WTC11 (cell line): ENCODE results near the gene MTOR.
"Not testable (repeated sequence)": the region's sequence is repeated elsewhere in the genome, so short reads cannot be mapped to it uniquely, and the experiment has no call there.

Experiments
- CREB1 ChIP-seq: sonication (generic); formaldehyde crosslinking; IDR thresholded peaks from 2 replicates; pipeline ENCODE4 v1.8.0; 2023; ENCODE audit warnings: mild to moderate bottlenecking, missing genetic modification reagents
- CTCF ChIP-seq: fragments of 200-600 bp; IDR thresholded peaks from 2 replicates; pipeline ENCODE4 v1.8.0; 2022; ENCODE audit warnings: antibody characterized with exemption
- ESRRA ChIP-seq: sonication (generic); formaldehyde crosslinking; IDR thresholded peaks from 2 replicates; pipeline ENCODE4 v1.8.1; 2022; ENCODE audit warnings: mild to moderate bottlenecking, missing genetic modification reagents, borderline replicate concordance
- ZNF423 ChIP-seq: fragments of 250-450 bp; sonication (Bioruptor Pico); IDR thresholded peaks from 2 replicates; pipeline ENCODE4 v2.1.2; 2022; ENCODE audit warnings: mild to moderate bottlenecking, moderate library complexity
- TF ChIP-seq, protein P1 (sequence below): sonication (generic); formaldehyde crosslinking; IDR thresholded peaks from 2 replicates; pipeline ENCODE4 v1.8.0; 2022; ENCODE audit warnings: mild to moderate bottlenecking, missing genetic modification reagents

DNA sequence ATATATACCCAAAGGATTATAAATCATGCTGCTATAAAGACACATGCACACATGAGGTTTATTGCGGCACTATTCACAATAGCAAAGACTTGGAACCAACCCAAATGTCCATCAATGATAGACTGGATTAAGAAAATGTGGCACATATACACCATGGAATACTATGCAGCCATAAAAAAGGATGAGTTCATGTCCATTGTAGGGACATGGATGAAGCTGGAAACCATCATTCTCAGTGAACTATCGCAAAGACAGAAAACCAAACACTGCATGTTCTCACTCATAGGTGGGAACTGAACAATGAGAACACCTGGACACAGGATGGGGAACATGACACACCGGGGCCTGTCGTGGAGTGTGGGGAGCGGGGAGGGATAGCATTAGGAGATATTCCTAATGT lies 95.6 kb downstream of the MTOR start:
- not testable (repeated sequence) for TF ChIP-seq ZNF423 (CRISPR knock-in tag); CREB1 (CRISPR knock-in tag); CTCF; ESRRA (CRISPR knock-in tag)
- TF ChIP-seq, protein P1, sequence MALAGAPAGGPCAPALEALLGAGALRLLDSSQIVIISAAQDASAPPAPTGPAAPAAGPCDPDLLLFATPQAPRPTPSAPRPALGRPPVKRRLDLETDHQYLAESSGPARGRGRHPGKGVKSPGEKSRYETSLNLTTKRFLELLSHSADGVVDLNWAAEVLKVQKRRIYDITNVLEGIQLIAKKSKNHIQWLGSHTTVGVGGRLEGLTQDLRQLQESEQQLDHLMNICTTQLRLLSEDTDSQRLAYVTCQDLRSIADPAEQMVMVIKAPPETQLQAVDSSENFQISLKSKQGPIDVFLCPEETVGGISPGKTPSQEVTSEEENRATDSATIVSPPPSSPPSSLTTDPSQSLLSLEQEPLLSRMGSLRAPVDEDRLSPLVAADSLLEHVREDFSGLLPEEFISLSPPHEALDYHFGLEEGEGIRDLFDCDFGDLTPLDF (CRISPR knock-in tag): not testable (repeated sequence)
